ENCODE data around the gene PDCD2. TPM values are rescaled to one million over a fixed set of nuclear protein-coding genes. Genes with fewer than 3 reads are reported as not detected.

The PDCD2 gene
- total and polyA plus RNA-seq, 9 of the 15 experiments (the other 6 are each of a cell fraction or from before 2014, with no cell fraction given): 67.3 to 430 (median 318) TPM

GRCh38 chr6:170584181-170584953, at the start of gene PDCD2 (continued):
- TF ChIP-seq PHTF2 (CRISPR knock-in tag; IDR thresholded peaks at IDR 0.05) (no peak), ZNF224 (CRISPR knock-in tag; IDR thresholded peaks at IDR 0.05) (peak; percentile 83; the same call in 1 of the 2 replicates), IRF2 (CRISPR knock-in tag; IDR thresholded peaks at IDR 0.05) (no peak), GATAD2B (IDR thresholded peaks at IDR 0.05; ENCODE audit: borderline replicate concordance) (peak; percentile 96), ZBTB5 (IDR thresholded peaks at IDR 0.05) (no peak), AFF1 (IDR thresholded peaks at IDR 0.05; ENCODE audit: low read depth in 1 of 2, partially characterized antibody in 2 of 2) (peak in 1 of 2 experiments; percentile 75), GTF2F1 (IDR thresholded peaks at IDR 0.05; ENCODE audit: low read depth, low read length) (peak; percentile 78; the same call in 1 of the 2 replicates), XRCC5 (IDR thresholded peaks at IDR 0.05; ENCODE audit: low read depth, low read length) (no peak; the same call in 1 of the 2 replicates), ZNF134 (CRISPR knock-in tag; conservative IDR thresholded peaks at IDR 0.05) (no peak)
- TF ChIP-seq, protein P1, sequence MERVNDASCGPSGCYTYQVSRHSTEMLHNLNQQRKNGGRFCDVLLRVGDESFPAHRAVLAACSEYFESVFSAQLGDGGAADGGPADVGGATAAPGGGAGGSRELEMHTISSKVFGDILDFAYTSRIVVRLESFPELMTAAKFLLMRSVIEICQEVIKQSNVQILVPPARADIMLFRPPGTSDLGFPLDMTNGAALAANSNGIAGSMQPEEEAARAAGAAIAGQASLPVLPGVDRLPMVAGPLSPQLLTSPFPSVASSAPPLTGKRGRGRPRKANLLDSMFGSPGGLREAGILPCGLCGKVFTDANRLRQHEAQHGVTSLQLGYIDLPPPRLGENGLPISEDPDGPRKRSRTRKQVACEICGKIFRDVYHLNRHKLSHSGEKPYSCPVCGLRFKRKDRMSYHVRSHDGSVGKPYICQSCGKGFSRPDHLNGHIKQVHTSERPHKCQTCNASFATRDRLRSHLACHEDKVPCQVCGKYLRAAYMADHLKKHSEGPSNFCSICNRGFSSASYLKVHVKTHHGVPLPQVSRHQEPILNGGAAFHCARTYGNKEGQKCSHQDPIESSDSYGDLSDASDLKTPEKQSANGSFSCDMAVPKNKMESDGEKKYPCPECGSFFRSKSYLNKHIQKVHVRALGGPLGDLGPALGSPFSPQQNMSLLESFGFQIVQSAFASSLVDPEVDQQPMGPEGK (CRISPR knock-in tag; IDR thresholded peaks at IDR 0.05; ENCODE audit: borderline replicate concordance): no peak
- TF ChIP-seq, protein P2, sequence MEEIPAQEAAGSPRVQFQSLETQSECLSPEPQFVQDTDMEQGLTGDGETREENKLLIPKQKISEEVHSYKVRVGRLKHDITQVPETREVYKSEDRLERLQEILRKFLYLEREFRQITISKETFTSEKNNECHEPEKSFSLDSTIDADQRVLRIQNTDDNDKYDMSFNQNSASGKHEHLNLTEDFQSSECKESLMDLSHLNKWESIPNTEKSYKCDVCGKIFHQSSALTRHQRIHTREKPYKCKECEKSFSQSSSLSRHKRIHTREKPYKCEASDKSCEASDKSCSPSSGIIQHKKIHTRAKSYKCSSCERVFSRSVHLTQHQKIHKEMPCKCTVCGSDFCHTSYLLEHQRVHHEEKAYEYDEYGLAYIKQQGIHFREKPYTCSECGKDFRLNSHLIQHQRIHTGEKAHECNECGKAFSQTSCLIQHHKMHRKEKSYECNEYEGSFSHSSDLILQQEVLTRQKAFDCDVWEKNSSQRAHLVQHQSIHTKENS (CRISPR knock-in tag; IDR thresholded peaks at IDR 0.05): no peak
- TF ChIP-seq, protein P3, sequence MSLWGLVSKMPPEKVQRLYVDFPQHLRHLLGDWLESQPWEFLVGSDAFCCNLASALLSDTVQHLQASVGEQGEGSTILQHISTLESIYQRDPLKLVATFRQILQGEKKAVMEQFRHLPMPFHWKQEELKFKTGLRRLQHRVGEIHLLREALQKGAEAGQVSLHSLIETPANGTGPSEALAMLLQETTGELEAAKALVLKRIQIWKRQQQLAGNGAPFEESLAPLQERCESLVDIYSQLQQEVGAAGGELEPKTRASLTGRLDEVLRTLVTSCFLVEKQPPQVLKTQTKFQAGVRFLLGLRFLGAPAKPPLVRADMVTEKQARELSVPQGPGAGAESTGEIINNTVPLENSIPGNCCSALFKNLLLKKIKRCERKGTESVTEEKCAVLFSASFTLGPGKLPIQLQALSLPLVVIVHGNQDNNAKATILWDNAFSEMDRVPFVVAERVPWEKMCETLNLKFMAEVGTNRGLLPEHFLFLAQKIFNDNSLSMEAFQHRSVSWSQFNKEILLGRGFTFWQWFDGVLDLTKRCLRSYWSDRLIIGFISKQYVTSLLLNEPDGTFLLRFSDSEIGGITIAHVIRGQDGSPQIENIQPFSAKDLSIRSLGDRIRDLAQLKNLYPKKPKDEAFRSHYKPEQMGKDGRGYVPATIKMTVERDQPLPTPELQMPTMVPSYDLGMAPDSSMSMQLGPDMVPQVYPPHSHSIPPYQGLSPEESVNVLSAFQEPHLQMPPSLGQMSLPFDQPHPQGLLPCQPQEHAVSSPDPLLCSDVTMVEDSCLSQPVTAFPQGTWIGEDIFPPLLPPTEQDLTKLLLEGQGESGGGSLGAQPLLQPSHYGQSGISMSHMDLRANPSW (CRISPR knock-in tag; IDR thresholded peaks at IDR 0.05): no peak; the same call in 1 of the 2 replicates
- TF ChIP-seq, protein P4, sequence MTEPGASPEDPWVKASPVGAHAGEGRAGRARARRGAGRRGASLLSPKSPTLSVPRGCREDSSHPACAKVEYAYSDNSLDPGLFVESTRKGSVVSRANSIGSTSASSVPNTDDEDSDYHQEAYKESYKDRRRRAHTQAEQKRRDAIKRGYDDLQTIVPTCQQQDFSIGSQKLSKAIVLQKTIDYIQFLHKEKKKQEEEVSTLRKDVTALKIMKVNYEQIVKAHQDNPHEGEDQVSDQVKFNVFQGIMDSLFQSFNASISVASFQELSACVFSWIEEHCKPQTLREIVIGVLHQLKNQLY (CRISPR knock-in tag; conservative IDR thresholded peaks at IDR 0.05): 0 out of 4 replicates have a peak, but pooled peaks of 1 of the 2 experiments have one; percentile 60

Measured in K562 (cell line).